GM12891 (cell line): Measurements from ENCODE around the gene RASSF1.

Experiments used
- POLR2A ChIP-seq: IDR thresholded peaks from 2 replicates; pipeline ENCODE4 v1.6.1; 2011; ENCODE audit warnings: low read depth, low read length, control low read depth
- TAF1 ChIP-seq: IDR thresholded peaks from 2 replicates; pipeline ENCODE4 v1.6.1; 2011; ENCODE audit warnings: low read depth, low read length, control low read depth

GRCh38 chr3:50354186-50354764 lies 13.6 kb upstream of the RASSF1 start:
- TF ChIP-seq POLR2A (no peak), TAF1 (no peak)
